Choroid plexus epithelial cell (primary cell): ENCODE results near the gene TADA2B.

ENCODE experiments used
- DNase-seq: peaks from one replicate; pipeline ENCODE4 v3.0.0-alpha.2; 2010; ENCODE audit warnings: low read depth
- H3K4me3 ChIP-seq: 2 replicates; pipeline ENCODE4 v1.5.1; 2011; ENCODE audit warnings: low read depth, mild to moderate bottlenecking, control low read depth, low read length, moderate library complexity
- CTCF ChIP-seq: conservative IDR thresholded peaks from 2 replicates; pipeline ENCODE4 v1.5.1; 2011; ENCODE audit warnings: low read depth, mild to moderate bottlenecking, control low read depth, inconsistent platforms, low read length, moderate library complexity

The TADA2B gene

GRCh38 chr4:7046971-7047370 is 3.8 kb downstream of the TADA2B start:
- no peak for DNase-seq
- no peak for TF ChIP-seq CTCF
- no peak overlapping the region for H3K4me3 ChIP-seq

GRCh38 chr4:7048642-7049041 is 5.5 kb downstream of the TADA2B start:
- H3K4me3 ChIP-seq, result no peak overlapping the region
- no peak for DNase-seq
- TF ChIP-seq CTCF, result no peak

GRCh38 chr4:7049295-7049694 is 6.1 kb downstream of the TADA2B start:
- DNase-seq, result no peak
- H3K4me3 ChIP-seq, result no peak overlapping the region
- no peak for TF ChIP-seq CTCF

GRCh38 chr4:7049739-7050138 is 6.6 kb downstream of the TADA2B start:
- TF ChIP-seq CTCF, result no peak
- no peak overlapping the region for H3K4me3 ChIP-seq
- no peak for DNase-seq

GRCh38 chr4:7050481-7051143 is 7.4 kb downstream of the TADA2B start:
- no peak for DNase-seq
- no peak overlapping the region for H3K4me3 ChIP-seq
- TF ChIP-seq CTCF, result no peak

- no peak for DNase-seq
- no peak for TF ChIP-seq CTCF
- no peak overlapping the region for H3K4me3 ChIP-seq
These were observed 7.9 kb downstream of the TADA2B start for GRCh38 chr4:7051144-7051495.

- no peak for DNase-seq
- H3K4me3 ChIP-seq, result no peak overlapping the region
- TF ChIP-seq CTCF, result no peak
These were observed 8.7 kb downstream of the TADA2B start for GRCh38 chr4:7051905-7052304.
